SK-N-MC (cell line): ENCODE results near the gene PCDHGC3.

Experiments used
- EZH2 ChIP-seq: fragments of 200-600 bp; sonication (generic); IDR thresholded peaks from one replicate; pipeline ENCODE4 v1.6.1; 2017; ENCODE audit warnings: antibody characterized with exemption
- FOXP2 ChIP-seq: optimal IDR thresholded peaks from 2 replicates; pipeline ENCODE3; 2011; ENCODE audit warnings: mild to moderate bottlenecking, moderate library complexity; ENCODE audit not compliant: insufficient read depth; ENCODE audit errors: extremely low read length, control extremely low read depth
- POLR2AphosphoS5 ChIP-seq: IDR thresholded peaks from 2 replicates; pipeline ENCODE4 v1.6.1; 2012; ENCODE audit warnings: mild to moderate bottlenecking, low read depth, low read length, borderline replicate concordance

GRCh38 chr5:141427783-141428426, 47.9 kb upstream of the PCDHGC3 start:
- TF ChIP-seq EZH2 (no peak), POLR2AphosphoS5 (no peak), FOXP2 (no peak)
